Pancreas (tissue), 10 donors: Measurements from ENCODE around the gene YY1. TPM values are rescaled to one million over a fixed set of nuclear protein-coding genes. Genes with fewer than 3 reads are reported as not detected.
A peak's percentile ranks its signal among the peaks of the same experiment; 100 is the strongest.

Experiments
- ATAC-seq, 4 donors: fragments of 200-7000 bp; cut with Tn5 transposase; one replicate each; pipeline versions ENCODE4 v1.8.0 to v1.9.1; 2020; ENCODE audit warnings: mild to moderate bottlenecking in 4 of 4, moderate library complexity in 4 of 4
- DNase-seq, 6 donors: peaks; one replicate each; pipeline ENCODE4 v3.0.0-alpha.2; 2020
- FAIRE-seq: peaks from 2 replicates; lab custom pipeline; 2012; peaks lifted over from hg19 to GRCh38; lab: Jason Lieb, UNC
- H3K27ac ChIP-seq, 4 donors: fragments of 200-600 bp; sonication (generic); 1 replicate in 3 of 4; 2 replicates in 1 of 4; pipeline versions ENCODE4 v1.5.0 to v1.8.0; 2020
- H3K27me3 ChIP-seq, 4 donors: fragments of 200-600 bp; one replicate each; pipeline ENCODE4 v1.8.0; 2021
- H3K36me3 ChIP-seq, 3 donors: fragments of 200-600 bp; sonication (generic) in 1 of 3; one replicate each; pipeline versions ENCODE4 v1.5.0 to v1.8.0; 2020 to 2021
- H3K4me1 ChIP-seq, 3 donors: fragments of 200-600 bp; one replicate each; pipeline ENCODE4 v1.8.0; 2021
- H3K4me3 ChIP-seq, 4 donors: fragments of 200-600 bp; sonication (generic) in 2 of 4; one replicate each; pipeline versions ENCODE4 v1.5.0 to v1.8.0; 2020 to 2021
- H3K9me3 ChIP-seq, 4 donors: fragments of 200-600 bp; one replicate each; pipeline ENCODE4 v1.8.0; 2021
- WGBS, 2 donors: extraction: QIAGEN DNeasy Blood & Tissue Kit; methylation state at CpG; one replicate each; pipeline ENCODE4 v1.1.7; 2013; 5-methylcytosine and 5-hydroxymethylcytosine counted together
- intact Hi-C, 3 donors: fragments of 100-400 bp; cut with DNase I; formaldehyde crosslinking; loops; one replicate each; pipeline versions ENCODE4 v1.11.1 to v1.14.2; 2022
- polyA plus RNA-seq, 2 donors: library from polyadenylated mRNA; stranded (reverse); fragments of 200-250 nt; gene quantifications; one replicate each; pipeline ENCODE4 v1.2.3, GENCODE V29; 2013
- total RNA-seq, 6 donors: library from RNA; stranded (reverse); fragmentation: NEBNext Ultra II Directional in 4 of 6; extraction: Animal tissue kit (Norgen Biotek cat#: 25700) in 4 of 6; gene quantifications; one replicate each; pipeline versions ENCODE4 v1.2.1 to v1.2.4, GENCODE V29; 2021 to 2023
- TF ChIP-seq, protein P1 (sequence below), 4 donors: fragments of 200-600 bp; sonication (generic) in 3 of 4; IDR thresholded peaks; one replicate each; pipeline versions ENCODE4 v1.5.0 to v1.8.0; 2021; ENCODE audit warnings: antibody characterized with exemption in 4 of 4
- donor health status: healthy with polysubstance abuse.
- donor health status: DM: no; HTN: no; CAD: no; lungs with moderate emphysema.
- donor health status: DM: no; HTN: no; CAD: no.
- donor health status: control.
- donor health status: control.
- donor health status: Bipolar disorder and iron deficiency.
- donor health status: DM: yes; HTN: yes; CAD: no.
- donor health status: DM: no; HTN: no; CAD: no.
- donor health status: DM: no; HTN: no; CAD: no.
- donor health status: DM: yes; HTN: yes; CAD: no.

The YY1 gene
- total and polyA plus RNA-seq, 8 donors = 10.5 to 38.7 (median 24.1) TPM

DNA sequence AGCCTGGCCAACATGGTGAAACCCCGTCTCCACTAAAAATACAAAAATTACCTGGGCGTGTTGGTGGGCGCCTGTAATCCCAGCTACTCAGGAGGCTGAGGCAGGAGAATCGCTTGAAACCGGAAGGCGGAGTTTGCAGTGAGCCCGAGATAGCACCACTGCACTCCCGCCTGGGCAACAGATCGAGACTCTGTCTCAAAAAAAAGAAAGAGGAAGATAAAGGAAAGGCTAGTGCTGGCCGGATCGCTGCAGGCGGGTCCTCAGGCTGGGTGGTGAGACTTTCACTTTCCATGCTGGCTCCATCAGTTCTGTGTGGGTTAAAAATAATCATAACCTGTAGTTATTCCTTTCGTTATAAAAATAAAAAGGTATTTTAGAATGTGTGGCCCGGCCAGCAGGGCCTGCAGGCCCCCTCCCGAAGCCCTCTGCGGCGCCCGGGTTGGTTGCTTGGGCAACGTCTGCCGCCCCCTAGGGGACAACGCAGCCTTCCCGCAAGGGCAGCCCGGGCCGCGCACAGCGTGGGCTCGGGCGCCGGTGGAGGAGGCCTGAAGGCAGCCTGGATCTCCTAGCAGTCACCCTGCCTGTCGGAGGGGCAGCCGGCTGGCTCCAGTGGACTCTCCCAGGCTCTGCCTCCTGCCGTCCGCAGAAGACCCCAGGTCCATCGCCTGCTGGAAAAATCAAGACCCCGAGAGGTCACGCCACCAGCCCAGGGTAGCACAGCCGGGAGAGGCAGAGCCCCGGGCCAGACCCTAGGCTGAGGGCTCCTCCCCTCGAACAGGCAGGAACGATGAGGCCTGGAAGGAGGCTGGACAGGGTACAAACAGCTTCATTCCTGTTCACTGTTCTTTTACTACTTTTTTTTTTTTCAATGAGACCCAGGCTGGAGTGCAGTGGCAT is 79.2 kb downstream of the YY1 start:
- H3K4me1 ChIP-seq = peaks cover 0 to 8% (median 0%) of the 10 kb centered on the region in 3 donors
- FAIRE-seq (no peak), ATAC-seq (peak; percentile 84 to 94 (median 92)), DNase-seq (peak; percentile 51 to 87 (median 67))
- H3K27me3 ChIP-seq = no peaks in the 10 kb centered on the region
- H3K36me3 ChIP-seq = no peaks in the 10 kb centered on the region
- WGBS, 2 donors = 38 to 40% methylated on average over 40 of the region's 40 CpGs
- H3K9me3 ChIP-seq = no peaks in the 10 kb centered on the region
- peak overlapping the region in 2 of 4 donors; percentile 37 to 44 for H3K27ac ChIP-seq
- TF ChIP-seq, protein P1, sequence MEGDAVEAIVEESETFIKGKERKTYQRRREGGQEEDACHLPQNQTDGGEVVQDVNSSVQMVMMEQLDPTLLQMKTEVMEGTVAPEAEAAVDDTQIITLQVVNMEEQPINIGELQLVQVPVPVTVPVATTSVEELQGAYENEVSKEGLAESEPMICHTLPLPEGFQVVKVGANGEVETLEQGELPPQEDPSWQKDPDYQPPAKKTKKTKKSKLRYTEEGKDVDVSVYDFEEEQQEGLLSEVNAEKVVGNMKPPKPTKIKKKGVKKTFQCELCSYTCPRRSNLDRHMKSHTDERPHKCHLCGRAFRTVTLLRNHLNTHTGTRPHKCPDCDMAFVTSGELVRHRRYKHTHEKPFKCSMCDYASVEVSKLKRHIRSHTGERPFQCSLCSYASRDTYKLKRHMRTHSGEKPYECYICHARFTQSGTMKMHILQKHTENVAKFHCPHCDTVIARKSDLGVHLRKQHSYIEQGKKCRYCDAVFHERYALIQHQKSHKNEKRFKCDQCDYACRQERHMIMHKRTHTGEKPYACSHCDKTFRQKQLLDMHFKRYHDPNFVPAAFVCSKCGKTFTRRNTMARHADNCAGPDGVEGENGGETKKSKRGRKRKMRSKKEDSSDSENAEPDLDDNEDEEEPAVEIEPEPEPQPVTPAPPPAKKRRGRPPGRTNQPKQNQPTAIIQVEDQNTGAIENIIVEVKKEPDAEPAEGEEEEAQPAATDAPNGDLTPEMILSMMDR (IDR thresholded peaks at IDR 0.05) = peak; percentile 49 to 83 (median 70)
- intact Hi-C loops = no loop called here
- peak overlapping the region in 3 of 4 donors; percentile 3 to 37 (median 25) for H3K4me3 ChIP-seq

DNA sequence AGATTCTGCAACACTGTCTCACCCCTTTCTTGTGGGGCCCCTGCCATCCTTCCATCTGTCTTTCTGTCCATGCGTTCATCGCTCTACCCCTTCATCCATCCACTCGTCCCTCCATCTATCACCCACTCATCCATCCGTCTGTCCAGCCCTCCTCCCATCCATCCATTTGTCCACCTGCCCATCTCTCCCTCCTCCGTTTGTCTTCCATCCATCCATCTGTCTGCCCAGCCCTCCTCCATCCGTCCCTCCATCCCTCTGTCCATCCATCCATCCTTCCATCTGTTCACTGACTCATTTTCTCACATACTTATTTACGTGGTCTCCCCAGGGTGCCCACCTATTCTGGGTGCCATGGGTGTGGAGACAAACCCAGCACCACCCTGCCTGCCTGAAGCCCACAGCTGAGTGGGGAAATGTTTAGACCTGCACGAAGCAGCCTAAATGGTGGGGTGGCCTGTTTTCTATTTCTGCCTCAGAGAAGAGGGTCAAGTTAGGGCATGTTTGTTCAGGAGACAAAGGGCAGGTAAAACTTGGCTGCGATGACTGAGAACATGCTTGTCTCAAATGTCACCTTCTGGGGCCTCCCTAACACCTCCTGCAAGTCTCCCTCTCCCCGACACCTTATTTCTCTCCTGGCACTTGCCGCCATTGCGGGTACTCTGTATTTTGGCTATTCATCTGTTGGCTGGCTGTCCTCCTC is 81.4 kb downstream of the YY1 start:
- FAIRE-seq (no peak), DNase-seq (no peak), ATAC-seq (no peak)
- Histone ChIP-seq H3K9me3 (no peaks in the 10 kb centered on the region), H3K27ac (no peak overlapping the region), H3K27me3 (no peaks in the 10 kb centered on the region), H3K4me1 (peaks cover 0 to 8% (median 0%) of the 10 kb centered on the region in 3 donors), H3K4me3 (no peak overlapping the region), H3K36me3 (no peaks in the 10 kb centered on the region)
- intact Hi-C loops = no loop called here
- 80% methylated on average over 12 of the region's 12 CpGs for WGBS, 2 donors
- TF ChIP-seq, protein P1 (IDR thresholded peaks at IDR 0.05) = no peak

DNA sequence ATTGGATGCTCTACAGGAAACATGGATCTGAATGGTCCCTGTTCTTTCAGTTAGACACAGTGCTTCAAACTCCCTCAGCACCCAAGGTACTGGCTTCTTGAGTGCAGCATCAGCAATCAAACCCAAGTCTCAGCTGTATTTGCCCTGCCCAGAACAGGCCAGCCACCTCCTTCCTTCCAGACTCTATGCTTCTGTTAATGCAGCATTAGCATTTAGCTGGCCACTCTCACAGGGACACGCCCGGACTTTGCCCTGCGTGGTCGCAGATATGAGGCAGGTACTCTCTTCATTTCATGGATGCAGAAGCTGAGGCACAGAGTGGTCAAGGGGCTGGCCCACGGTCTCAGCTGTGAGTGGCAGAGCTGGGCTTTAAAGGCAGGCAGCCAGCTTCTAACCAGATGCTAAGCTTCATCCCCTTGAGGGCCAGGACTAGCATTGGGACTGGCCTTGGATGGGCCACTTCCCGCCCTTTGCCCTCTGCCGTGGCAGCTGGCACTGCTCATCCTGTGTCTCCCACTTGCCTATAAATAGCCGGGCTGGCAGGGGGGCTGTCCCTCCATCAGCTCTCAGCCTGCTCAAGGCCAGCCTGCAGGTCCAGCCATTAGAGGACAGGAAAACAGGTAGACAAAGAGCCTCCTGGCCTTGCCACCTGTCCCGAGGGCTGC is 82.7 kb downstream of the YY1 start:
- Histone ChIP-seq H3K9me3 (no peaks in the 10 kb centered on the region), H3K27ac (no peak overlapping the region), H3K4me1 (peaks cover 0 to 11% (median 0%) of the 10 kb centered on the region in 3 donors), H3K4me3 (no peak overlapping the region), H3K27me3 (no peaks in the 10 kb centered on the region), H3K36me3 (no peaks in the 10 kb centered on the region)
- ATAC-seq (peak in 2 of 4 donors; percentile 21), FAIRE-seq (no peak), DNase-seq (peak in 1 of 6 donors; percentile 58)
- TF ChIP-seq, protein P1 (IDR thresholded peaks at IDR 0.05) = no peak
- intact Hi-C loops = no loop called here
- 58 to 68% methylated on average over 9 of the region's 9 CpGs for WGBS, 2 donors

DNA sequence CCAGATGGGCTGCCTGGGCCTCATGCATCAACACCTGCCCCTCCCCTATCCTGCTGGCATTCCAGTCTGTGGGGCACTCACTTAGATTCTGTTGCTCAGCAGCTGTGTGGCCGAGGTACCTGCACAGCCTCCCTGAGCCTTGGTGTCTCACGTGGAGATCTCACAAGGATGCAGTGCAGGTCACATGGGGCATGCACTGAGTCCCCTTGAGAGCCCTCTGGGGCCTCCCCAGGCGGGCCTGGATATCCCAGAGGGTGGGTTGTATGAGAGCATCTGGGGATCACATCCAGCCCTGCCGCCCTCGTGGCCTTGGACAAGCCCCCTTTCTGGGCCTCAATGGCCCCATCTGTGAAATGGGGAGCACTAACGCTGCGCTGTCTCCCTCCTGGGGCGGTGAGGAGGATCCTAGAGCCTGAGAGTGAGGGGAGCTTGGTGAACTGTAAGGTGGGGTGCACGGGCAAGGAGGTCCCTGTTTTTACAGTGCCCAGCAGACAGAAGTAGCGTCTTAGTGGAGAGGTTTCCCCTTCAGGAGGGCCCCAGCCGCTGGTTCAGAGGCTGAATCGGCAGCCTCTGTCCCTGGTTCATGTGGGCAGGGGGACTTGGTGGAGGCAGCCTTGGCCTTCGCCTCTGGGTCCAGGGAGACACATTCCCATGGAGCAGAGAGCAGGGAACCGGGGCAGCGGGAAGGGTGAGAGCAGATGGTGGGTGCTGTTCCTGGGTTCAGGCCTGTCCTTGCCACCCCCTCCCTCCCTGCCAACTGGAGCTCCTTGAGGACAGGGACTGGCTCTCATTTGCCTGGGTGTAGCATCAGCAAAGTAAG is 83.4 kb downstream of the YY1 start:
- no peak for FAIRE-seq
- ATAC-seq = peak in 1 of 4 donors; percentile 31
- Histone ChIP-seq H3K27me3 (no peaks in the 10 kb centered on the region), H3K9me3 (no peaks in the 10 kb centered on the region), H3K36me3 (no peaks in the 10 kb centered on the region), H3K27ac (no peak overlapping the region), H3K4me1 (peaks cover 0 to 11% (median 0%) of the 10 kb centered on the region in 3 donors), H3K4me3 (no peak overlapping the region)
- TF ChIP-seq, protein P1 (IDR thresholded peaks at IDR 0.05) = no peak
- no peak for DNase-seq
- WGBS, 2 donors = 89% methylated on average over 15 of the region's 15 CpGs
- intact Hi-C loops = no loop called here
